GM23338 (cell line): Measurements from ENCODE around the gene ADCY3. TPM values are rescaled to one million over a fixed set of nuclear protein-coding genes. Genes with fewer than 3 reads are reported as not detected.

ENCODE experiments used
- ATAC-seq: fragments of 200-7000 bp; cut with Tn5 transposase; 3 replicates; pipeline ENCODE4 v1.9.1; 2020
- DNase-seq: peaks from one replicate; pipeline ENCODE4 v3.0.0-alpha.2; 2015; ENCODE audit warnings: low spot score
- H2AFZ ChIP-seq: fragments of 200-600 bp; sonication (generic); 2 replicates; pipeline ENCODE4 v1.8.0; 2016; ENCODE audit warnings: antibody characterized with exemption, mild to moderate bottlenecking, moderate library complexity
- H3F3A ChIP-seq: fragments of 200-600 bp; sonication (generic); replicated peaks from 2 replicates; pipeline ENCODE4 v1.8.0; 2017; ENCODE audit warnings: antibody characterized with exemption, mixed run types, low read depth
- H3K27ac ChIP-seq: fragments of 200-600 bp; sonication (generic); 2 replicates; pipeline ENCODE4 v1.6.1; 2016; ENCODE audit warnings: low read depth
- H3K27me3 ChIP-seq: fragments of 200-600 bp; sonication (generic); 2 replicates; pipeline ENCODE4 v1.8.0; 2016; ENCODE audit warnings: mild to moderate bottlenecking, mixed run types, moderate library complexity; ENCODE audit not compliant: insufficient read depth
- H3K36me3 ChIP-seq: fragments of 200-600 bp; sonication (generic); 2 replicates; pipeline ENCODE4 v1.8.0; 2016; ENCODE audit warnings: mild to moderate bottlenecking; ENCODE audit not compliant: insufficient read depth
- H3K4me1 ChIP-seq: fragments of 200-600 bp; sonication (generic); 2 replicates; pipeline ENCODE4 v1.8.0; 2016; ENCODE audit warnings: mild to moderate bottlenecking, moderate library complexity; ENCODE audit not compliant: insufficient read depth
- H3K4me2 ChIP-seq: fragments of 200-600 bp; sonication (generic); 2 replicates; pipeline ENCODE4 v1.7.1; 2017; ENCODE audit warnings: mixed run types
- H3K4me3 ChIP-seq: fragments of 200-600 bp; sonication (generic); 2 replicates; pipeline ENCODE4 v1.6.1; 2016; ENCODE audit warnings: mixed run types
- H3K79me2 ChIP-seq: fragments of 200-600 bp; sonication (generic); replicated peaks from 2 replicates; pipeline ENCODE4 v1.8.0; 2017; ENCODE audit warnings: mild to moderate bottlenecking; ENCODE audit not compliant: insufficient read depth
- H3K9me2 ChIP-seq: fragments of 200-600 bp; sonication (generic); 2 replicates; pipeline ENCODE4 v1.8.0; 2017; ENCODE audit not compliant: insufficient read depth
- H4K20me1 ChIP-seq: fragments of 200-600 bp; sonication (generic); replicated peaks from 2 replicates; pipeline ENCODE4 v1.8.0; 2017; ENCODE audit warnings: mild to moderate bottlenecking; ENCODE audit not compliant: insufficient read depth
- H3K27ac Mint-ChIP-seq: 2 replicates; pipeline ENCODE4 v1.8.0; 2020; ENCODE audit warnings: inconsistent platforms, mild to moderate bottlenecking, moderate library complexity, mixed read lengths
- H3K27me3 Mint-ChIP-seq: 3 replicates; pipeline ENCODE4 v1.8.0; 2022; ENCODE audit warnings: low read depth, mild to moderate bottlenecking, moderate library complexity, mixed read lengths, inconsistent platforms; ENCODE audit not compliant: insufficient read depth, poor library complexity
- H3K36me3 Mint-ChIP-seq: 3 replicates; pipeline ENCODE4 v1.8.0; 2021; ENCODE audit warnings: low read depth, mild to moderate bottlenecking, inconsistent platforms, moderate library complexity, mixed read lengths
- H3K4me1 Mint-ChIP-seq: 3 replicates; pipeline ENCODE4 v1.8.0; 2020; ENCODE audit warnings: mild to moderate bottlenecking, inconsistent platforms, mixed read lengths
- H3K4me3 Mint-ChIP-seq: 3 replicates; pipeline ENCODE4 v1.8.0; 2021; ENCODE audit warnings: moderate library complexity, mild to moderate bottlenecking, inconsistent platforms, mixed read lengths
- H3K9me3 Mint-ChIP-seq: 3 replicates; pipeline ENCODE4 v1.8.0; 2020; ENCODE audit warnings: moderate library complexity, mild to moderate bottlenecking, inconsistent platforms, mixed read lengths
- CREB1 ChIP-seq: fragments of 250-450 bp; sonication (Bioruptor Pico); IDR thresholded peaks from 2 replicates; pipeline ENCODE4 v1.5.0; 2020; ENCODE audit warnings: low read depth, mild to moderate bottlenecking, moderate library complexity
- EZH2 ChIP-seq: fragments of 200-600 bp; sonication (generic); IDR thresholded peaks from one replicate; pipeline ENCODE4 v1.8.0; 2017; ENCODE audit warnings: antibody characterized with exemption, mild to moderate bottlenecking, low read depth; ENCODE audit not compliant: unreplicated experiment
- EZH2phosphoT487 ChIP-seq: fragments of 200-600 bp; sonication (generic); IDR thresholded peaks from one replicate; pipeline ENCODE4 v1.8.1; 2018; ENCODE audit warnings: antibody characterized with exemption; ENCODE audit not compliant: unreplicated experiment
- JUNB ChIP-seq: IDR thresholded peaks from one replicate; pipeline ENCODE4 v1.6.1; 2016; ENCODE audit warnings: antibody characterized with exemption; ENCODE audit not compliant: unreplicated experiment
- NANOG ChIP-seq: IDR thresholded peaks from 2 replicates; pipeline ENCODE4 v1.6.1; 2016; ENCODE audit warnings: antibody characterized with exemption, borderline replicate concordance
- POLR2AphosphoS5 ChIP-seq: IDR thresholded peaks from 2 replicates; pipeline ENCODE4 v1.6.1; 2016; ENCODE audit warnings: antibody characterized with exemption, low read depth
- STAT1 ChIP-seq: IDR thresholded peaks from one replicate; pipeline ENCODE4 v1.6.1; 2016; ENCODE audit warnings: antibody characterized with exemption; ENCODE audit not compliant: unreplicated experiment
- ZNF114 ChIP-seq: fragments of 250-450 bp; sonication (Bioruptor Pico); IDR thresholded peaks from 2 replicates; pipeline ENCODE4 v1.5.0; 2020; ENCODE audit warnings: mild to moderate bottlenecking, moderate library complexity
- ZNF331 ChIP-seq: fragments of 250-450 bp; sonication (Bioruptor Pico); IDR thresholded peaks from 2 replicates; pipeline ENCODE4 v1.5.0; 2020; ENCODE audit warnings: low read depth, mild to moderate bottlenecking, moderate library complexity
- polyA plus RNA-seq: library from polyadenylated mRNA; unstranded; fragments of >200 nt; fragmentation: Nextera tagmentation; extraction: Ambion mirVana; gene quantifications from 2 replicates; pipeline ENCODE4 v1.2.1, GENCODE V29; 2016
- total RNA-seq: library from RNA; depleted of rRNA; stranded (reverse); fragments of >200 nt; shearing (Covaris generic); gene quantifications from 2 replicates; pipeline ENCODE4 v1.2.3, GENCODE V29; 2014
- TF ChIP-seq, protein P1 (sequence below): IDR thresholded peaks from 2 replicates; pipeline ENCODE4 v1.6.1; 2016; ENCODE audit warnings: antibody characterized with exemption
- TF ChIP-seq, protein P2 (sequence below): fragments of 250-450 bp; sonication (Bioruptor Pico); IDR thresholded peaks from 2 replicates; pipeline ENCODE4 v1.5.0; 2020; ENCODE audit warnings: mild to moderate bottlenecking, moderate library complexity
- TF ChIP-seq, protein P3 (sequence below): IDR thresholded peaks from one replicate; pipeline ENCODE4 v1.6.1; 2018; ENCODE audit warnings: antibody characterized with exemption; ENCODE audit not compliant: unreplicated experiment
- TF ChIP-seq, protein P4 (sequence below), 2 experiments: fragments of 200-600 bp in 1 of 2; sonication (generic) in 1 of 2; conservative IDR thresholded peaks; 2 replicates each; pipeline versions ENCODE4 v1.5.1 to v1.6.1; 2016 to 2017; ENCODE audit warnings: antibody characterized with exemption in 2 of 2, low read depth in 2 of 2, mild to moderate bottlenecking in 2 of 2, moderate library complexity in 1 of 2

The ADCY3 gene
- total and polyA plus RNA-seq, 2 experiments from 2014 or later = 9.7 to 32.4 TPM

DNA sequence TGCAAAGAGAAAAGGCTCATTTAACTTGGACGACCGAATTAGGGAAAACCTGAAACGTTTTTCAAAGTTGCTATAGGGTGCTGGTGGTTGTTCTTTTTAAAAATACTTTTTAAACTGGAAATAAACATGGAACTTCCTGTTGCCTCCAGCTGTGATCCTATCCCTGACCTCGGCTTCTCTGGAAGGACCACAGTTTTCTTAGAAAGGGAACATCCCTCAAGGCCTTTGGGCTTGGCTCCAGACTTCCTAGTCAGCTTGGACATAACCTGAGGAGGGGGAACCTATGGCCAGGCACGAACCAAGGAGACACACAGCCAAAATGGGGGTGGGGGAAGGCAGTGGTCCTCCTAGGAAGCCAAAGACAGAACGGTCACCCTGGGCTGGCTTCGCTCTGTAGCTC is 69.1 kb downstream of the ADCY3 start:
- no peaks in the 10 kb centered on the region for H3K4me1 Mint-ChIP-seq
- no peak for TF ChIP-seq EZH2phosphoT487
- no peak for TF ChIP-seq EZH2
- no peak for TF ChIP-seq JUNB
- no peak for TF ChIP-seq POLR2AphosphoS5
- no peak for TF ChIP-seq CREB1 (CRISPR knock-in tag)
- TF ChIP-seq, protein P1, sequence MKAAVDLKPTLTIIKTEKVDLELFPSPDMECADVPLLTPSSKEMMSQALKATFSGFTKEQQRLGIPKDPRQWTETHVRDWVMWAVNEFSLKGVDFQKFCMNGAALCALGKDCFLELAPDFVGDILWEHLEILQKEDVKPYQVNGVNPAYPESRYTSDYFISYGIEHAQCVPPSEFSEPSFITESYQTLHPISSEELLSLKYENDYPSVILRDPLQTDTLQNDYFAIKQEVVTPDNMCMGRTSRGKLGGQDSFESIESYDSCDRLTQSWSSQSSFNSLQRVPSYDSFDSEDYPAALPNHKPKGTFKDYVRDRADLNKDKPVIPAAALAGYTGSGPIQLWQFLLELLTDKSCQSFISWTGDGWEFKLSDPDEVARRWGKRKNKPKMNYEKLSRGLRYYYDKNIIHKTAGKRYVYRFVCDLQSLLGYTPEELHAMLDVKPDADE = no peak
- TF ChIP-seq, protein P2, sequence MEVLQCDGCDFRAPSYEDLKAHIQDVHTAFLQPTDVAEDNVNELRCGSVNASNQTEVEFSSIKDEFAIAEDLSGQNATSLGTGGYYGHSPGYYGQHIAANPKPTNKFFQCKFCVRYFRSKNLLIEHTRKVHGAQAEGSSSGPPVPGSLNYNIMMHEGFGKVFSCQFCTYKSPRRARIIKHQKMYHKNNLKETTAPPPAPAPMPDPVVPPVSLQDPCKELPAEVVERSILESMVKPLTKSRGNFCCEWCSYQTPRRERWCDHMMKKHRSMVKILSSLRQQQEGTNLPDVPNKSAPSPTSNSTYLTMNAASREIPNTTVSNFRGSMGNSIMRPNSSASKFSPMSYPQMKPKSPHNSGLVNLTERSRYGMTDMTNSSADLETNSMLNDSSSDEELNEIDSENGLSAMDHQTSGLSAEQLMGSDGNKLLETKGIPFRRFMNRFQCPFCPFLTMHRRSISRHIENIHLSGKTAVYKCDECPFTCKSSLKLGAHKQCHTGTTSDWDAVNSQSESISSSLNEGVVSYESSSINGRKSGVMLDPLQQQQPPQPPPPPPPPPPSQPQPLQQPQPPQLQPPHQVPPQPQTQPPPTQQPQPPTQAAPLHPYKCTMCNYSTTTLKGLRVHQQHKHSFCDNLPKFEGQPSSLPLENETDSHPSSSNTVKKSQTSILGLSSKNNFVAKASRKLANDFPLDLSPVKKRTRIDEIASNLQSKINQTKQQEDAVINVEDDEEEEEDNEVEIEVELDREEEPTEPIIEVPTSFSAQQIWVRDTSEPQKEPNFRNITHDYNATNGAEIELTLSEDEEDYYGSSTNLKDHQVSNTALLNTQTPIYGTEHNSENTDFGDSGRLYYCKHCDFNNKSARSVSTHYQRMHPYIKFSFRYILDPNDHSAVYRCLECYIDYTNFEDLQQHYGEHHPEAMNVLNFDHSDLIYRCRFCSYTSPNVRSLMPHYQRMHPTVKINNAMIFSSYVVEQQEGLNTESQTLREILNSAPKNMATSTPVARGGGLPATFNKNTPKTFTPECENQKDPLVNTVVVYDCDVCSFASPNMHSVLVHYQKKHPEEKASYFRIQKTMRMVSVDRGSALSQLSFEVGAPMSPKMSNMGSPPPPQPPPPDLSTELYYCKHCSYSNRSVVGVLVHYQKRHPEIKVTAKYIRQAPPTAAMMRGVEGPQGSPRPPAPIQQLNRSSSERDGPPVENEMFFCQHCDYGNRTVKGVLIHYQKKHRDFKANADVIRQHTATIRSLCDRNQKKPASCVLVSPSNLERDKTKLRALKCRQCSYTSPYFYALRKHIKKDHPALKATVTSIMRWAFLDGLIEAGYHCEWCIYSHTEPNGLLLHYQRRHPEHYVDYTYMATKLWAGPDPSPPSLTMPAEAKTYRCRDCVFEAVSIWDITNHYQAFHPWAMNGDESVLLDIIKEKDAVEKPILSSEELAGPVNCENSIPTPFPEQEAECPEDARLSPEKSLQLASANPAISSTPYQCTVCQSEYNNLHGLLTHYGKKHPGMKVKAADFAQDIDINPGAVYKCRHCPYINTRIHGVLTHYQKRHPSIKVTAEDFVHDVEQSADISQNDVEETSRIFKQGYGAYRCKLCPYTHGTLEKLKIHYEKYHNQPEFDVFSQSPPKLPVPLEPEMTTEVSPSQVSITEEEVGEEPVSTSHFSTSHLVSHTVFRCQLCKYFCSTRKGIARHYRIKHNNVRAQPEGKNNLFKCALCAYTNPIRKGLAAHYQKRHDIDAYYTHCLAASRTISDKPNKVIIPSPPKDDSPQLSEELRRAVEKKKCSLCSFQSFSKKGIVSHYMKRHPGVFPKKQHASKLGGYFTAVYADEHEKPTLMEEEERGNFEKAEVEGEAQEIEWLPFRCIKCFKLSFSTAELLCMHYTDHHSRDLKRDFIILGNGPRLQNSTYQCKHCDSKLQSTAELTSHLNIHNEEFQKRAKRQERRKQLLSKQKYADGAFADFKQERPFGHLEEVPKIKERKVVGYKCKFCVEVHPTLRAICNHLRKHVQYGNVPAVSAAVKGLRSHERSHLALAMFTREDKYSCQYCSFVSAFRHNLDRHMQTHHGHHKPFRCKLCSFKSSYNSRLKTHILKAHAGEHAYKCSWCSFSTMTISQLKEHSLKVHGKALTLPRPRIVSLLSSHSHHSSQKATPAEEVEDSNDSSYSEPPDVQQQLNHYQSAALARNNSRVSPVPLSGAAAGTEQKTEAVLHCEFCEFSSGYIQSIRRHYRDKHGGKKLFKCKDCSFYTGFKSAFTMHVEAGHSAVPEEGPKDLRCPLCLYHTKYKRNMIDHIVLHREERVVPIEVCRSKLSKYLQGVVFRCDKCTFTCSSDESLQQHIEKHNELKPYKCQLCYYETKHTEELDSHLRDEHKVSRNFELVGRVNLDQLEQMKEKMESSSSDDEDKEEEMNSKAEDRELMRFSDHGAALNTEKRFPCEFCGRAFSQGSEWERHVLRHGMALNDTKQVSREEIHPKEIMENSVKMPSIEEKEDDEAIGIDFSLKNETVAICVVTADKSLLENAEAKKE = no peak
- no peak for TF ChIP-seq ZNF331 (CRISPR knock-in tag)
- TF ChIP-seq ZNF114 (CRISPR knock-in tag) = no peak
- TF ChIP-seq, protein P3, sequence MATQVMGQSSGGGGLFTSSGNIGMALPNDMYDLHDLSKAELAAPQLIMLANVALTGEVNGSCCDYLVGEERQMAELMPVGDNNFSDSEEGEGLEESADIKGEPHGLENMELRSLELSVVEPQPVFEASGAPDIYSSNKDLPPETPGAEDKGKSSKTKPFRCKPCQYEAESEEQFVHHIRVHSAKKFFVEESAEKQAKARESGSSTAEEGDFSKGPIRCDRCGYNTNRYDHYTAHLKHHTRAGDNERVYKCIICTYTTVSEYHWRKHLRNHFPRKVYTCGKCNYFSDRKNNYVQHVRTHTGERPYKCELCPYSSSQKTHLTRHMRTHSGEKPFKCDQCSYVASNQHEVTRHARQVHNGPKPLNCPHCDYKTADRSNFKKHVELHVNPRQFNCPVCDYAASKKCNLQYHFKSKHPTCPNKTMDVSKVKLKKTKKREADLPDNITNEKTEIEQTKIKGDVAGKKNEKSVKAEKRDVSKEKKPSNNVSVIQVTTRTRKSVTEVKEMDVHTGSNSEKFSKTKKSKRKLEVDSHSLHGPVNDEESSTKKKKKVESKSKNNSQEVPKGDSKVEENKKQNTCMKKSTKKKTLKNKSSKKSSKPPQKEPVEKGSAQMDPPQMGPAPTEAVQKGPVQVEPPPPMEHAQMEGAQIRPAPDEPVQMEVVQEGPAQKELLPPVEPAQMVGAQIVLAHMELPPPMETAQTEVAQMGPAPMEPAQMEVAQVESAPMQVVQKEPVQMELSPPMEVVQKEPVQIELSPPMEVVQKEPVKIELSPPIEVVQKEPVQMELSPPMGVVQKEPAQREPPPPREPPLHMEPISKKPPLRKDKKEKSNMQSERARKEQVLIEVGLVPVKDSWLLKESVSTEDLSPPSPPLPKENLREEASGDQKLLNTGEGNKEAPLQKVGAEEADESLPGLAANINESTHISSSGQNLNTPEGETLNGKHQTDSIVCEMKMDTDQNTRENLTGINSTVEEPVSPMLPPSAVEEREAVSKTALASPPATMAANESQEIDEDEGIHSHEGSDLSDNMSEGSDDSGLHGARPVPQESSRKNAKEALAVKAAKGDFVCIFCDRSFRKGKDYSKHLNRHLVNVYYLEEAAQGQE = no peak
- TF ChIP-seq STAT1 = no peak
- TF ChIP-seq NANOG = no peak
- TF ChIP-seq, protein P4, sequence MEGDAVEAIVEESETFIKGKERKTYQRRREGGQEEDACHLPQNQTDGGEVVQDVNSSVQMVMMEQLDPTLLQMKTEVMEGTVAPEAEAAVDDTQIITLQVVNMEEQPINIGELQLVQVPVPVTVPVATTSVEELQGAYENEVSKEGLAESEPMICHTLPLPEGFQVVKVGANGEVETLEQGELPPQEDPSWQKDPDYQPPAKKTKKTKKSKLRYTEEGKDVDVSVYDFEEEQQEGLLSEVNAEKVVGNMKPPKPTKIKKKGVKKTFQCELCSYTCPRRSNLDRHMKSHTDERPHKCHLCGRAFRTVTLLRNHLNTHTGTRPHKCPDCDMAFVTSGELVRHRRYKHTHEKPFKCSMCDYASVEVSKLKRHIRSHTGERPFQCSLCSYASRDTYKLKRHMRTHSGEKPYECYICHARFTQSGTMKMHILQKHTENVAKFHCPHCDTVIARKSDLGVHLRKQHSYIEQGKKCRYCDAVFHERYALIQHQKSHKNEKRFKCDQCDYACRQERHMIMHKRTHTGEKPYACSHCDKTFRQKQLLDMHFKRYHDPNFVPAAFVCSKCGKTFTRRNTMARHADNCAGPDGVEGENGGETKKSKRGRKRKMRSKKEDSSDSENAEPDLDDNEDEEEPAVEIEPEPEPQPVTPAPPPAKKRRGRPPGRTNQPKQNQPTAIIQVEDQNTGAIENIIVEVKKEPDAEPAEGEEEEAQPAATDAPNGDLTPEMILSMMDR (conservative IDR thresholded peaks at IDR 0.05; ENCODE audit: low read depth in 2 of 2) = no peak
- Histone ChIP-seq H3K27ac (no peak overlapping the region), H3K79me2 (no peaks in the 10 kb centered on the region), H3K4me2 (no peak overlapping the region), H3F3A (no peaks in the 10 kb centered on the region), H2AFZ (no peak overlapping the region), H3K36me3 (0 out of 2 replicates have a peak, but pooled peaks cover 4% of the 10 kb centered on the region), H4K20me1 (0 out of 2 replicates have a peak, but pooled peaks cover 3% of the 10 kb centered on the region), H3K4me1 (no peaks in the 10 kb centered on the region), H3K4me3 (no peak overlapping the region), H3K9me2 (no peaks in the 10 kb centered on the region), H3K27me3 (no peaks in the 10 kb centered on the region)
- no peak overlapping the region for H3K27ac Mint-ChIP-seq
- peaks cover 6% of the 10 kb centered on the region for H3K27me3 Mint-ChIP-seq
- peaks cover 29% of the 10 kb centered on the region for H3K36me3 Mint-ChIP-seq
- H3K9me3 Mint-ChIP-seq = peaks cover 36% of the 10 kb centered on the region
- ATAC-seq (no peak), DNase-seq (no peak)
- no peak overlapping the region for H3K4me3 Mint-ChIP-seq
